Endothelial cell of umbilical vein (primary cell): ENCODE results near the gene CACNA1C. TPM values are rescaled to one million over a fixed set of nuclear protein-coding genes. Genes with fewer than 3 reads are reported as not detected.

ENCODE experiments used
- BruUV-seq: library from RNA; stranded (reverse); fragments of 400-500 nt; replicated peaks from 2 replicates; lab custom pipeline; 2021; lab: Mats Ljungman, UMichigan
- CTCF ChIA-PET: fragments of 300-600, 350-600 bp; sonication (Branson Sonifier 250); formaldehyde crosslinking; loops from one replicate; lab custom pipeline; 2021; ENCODE audit warnings: antibody characterized with exemption, inconsistent platforms; lab: Charles Lee
- POLR2A ChIA-PET: fragments of 300-600, 350-600 bp; sonication (Branson Sonifier 250); formaldehyde crosslinking; loops from one replicate; lab custom pipeline; 2021; ENCODE audit warnings: antibody characterized with exemption, inconsistent platforms; lab: Charles Lee
- DNase-seq: peaks from one replicate; pipeline ENCODE4 v3.0.0-alpha.2; 2011; ENCODE audit warnings: low read depth, low spot score
- FAIRE-seq: peaks from 2 replicates; lab custom pipeline; 2011; peaks lifted over from hg19 to GRCh38; lab: Jason Lieb, UNC
- H2AFZ ChIP-seq: 2 replicates; pipeline ENCODE4 v1.6.0; 2012; ENCODE audit warnings: low read depth, low read length, control low read depth, inconsistent platforms
- H3K27ac ChIP-seq: 2 replicates; pipeline ENCODE4 v1.5.1; 2011; ENCODE audit warnings: low read depth, mild to moderate bottlenecking, control low read depth, low read length, moderate library complexity; ENCODE audit not compliant: insufficient read depth
- H3K27me3 ChIP-seq, 2 experiments: 2 replicates each; pipeline versions ENCODE4 v1.6.0 to v1.6.1; 2011; ENCODE audit warnings: low read length in 2 of 2, mixed read lengths in 1 of 2; ENCODE audit not compliant: control insufficient read depth in 2 of 2, insufficient read depth in 2 of 2
- H3K36me3 ChIP-seq, 2 experiments: 2 replicates in 1 of 2; 3 replicates in 1 of 2; pipeline ENCODE4 v1.5.1; 2011; ENCODE audit warnings: low read length in 2 of 2, mild to moderate bottlenecking in 1 of 2, moderate library complexity in 1 of 2; ENCODE audit not compliant: control insufficient read depth in 2 of 2, insufficient read depth in 2 of 2; ENCODE audit errors: extremely low read depth in 1 of 2
- H3K4me1 ChIP-seq: 3 replicates; pipeline ENCODE4 v1.5.1; 2011; ENCODE audit warnings: mild to moderate bottlenecking, low read length; ENCODE audit not compliant: control insufficient read depth, insufficient read depth; ENCODE audit errors: extremely low read depth
- H3K4me2 ChIP-seq: 2 replicates; pipeline ENCODE4 v1.6.1; 2011; ENCODE audit warnings: low read length, control low read depth, mixed read lengths; ENCODE audit not compliant: insufficient read depth
- H3K4me3 ChIP-seq, 3 experiments: fragments of 200-600 bp in 1 of 3; sonication (generic), shearing (Covaris generic) in 1 of 3; replicated peaks in 1 of 3; 2 replicates each; pipeline ENCODE4 v1.5.1; 2011 to 2016; ENCODE audit warnings: control low read depth in 3 of 3, low read length in 3 of 3, mild to moderate bottlenecking in 2 of 3, inconsistent platforms in 1 of 3, low read depth in 1 of 3, moderate library complexity in 1 of 3; ENCODE audit not compliant: insufficient read depth in 1 of 3
- H3K79me2 ChIP-seq: 2 replicates; pipeline ENCODE4 v1.6.0; 2012; ENCODE audit warnings: low read length, inconsistent platforms; ENCODE audit not compliant: control insufficient read depth, insufficient read depth
- H3K9ac ChIP-seq: replicated peaks from 2 replicates; pipeline ENCODE3; 2011; ENCODE audit warnings: low read length, control low read depth; ENCODE audit not compliant: insufficient read depth; ENCODE audit errors: extremely low read depth
- H3K9me1 ChIP-seq: replicated peaks from 3 replicates; pipeline ENCODE4 v1.6.0; 2011; ENCODE audit warnings: mild to moderate bottlenecking, low read length; ENCODE audit not compliant: control insufficient read depth, insufficient read depth; ENCODE audit errors: extremely low read depth
- H3K9me3 ChIP-seq: replicated peaks from 2 replicates; pipeline ENCODE4 v1.5.1; 2012; ENCODE audit warnings: low read length, inconsistent platforms; ENCODE audit not compliant: control insufficient read depth, insufficient read depth
- H4K20me1 ChIP-seq: replicated peaks from 2 replicates; pipeline ENCODE3; 2011; ENCODE audit warnings: mild to moderate bottlenecking, low read length; ENCODE audit not compliant: control insufficient read depth, insufficient read depth; ENCODE audit errors: extremely low read depth
- EZH2 ChIP-seq: IDR thresholded peaks from 2 replicates; pipeline ENCODE4 v1.6.1; 2012; ENCODE audit warnings: borderline replicate concordance, low read depth, mild to moderate bottlenecking, moderate library complexity, low read length, inconsistent platforms; ENCODE audit not compliant: severe bottlenecking
- FOS ChIP-seq: IDR thresholded peaks from 2 replicates; pipeline ENCODE4 v1.6.1; 2011; ENCODE audit warnings: mild to moderate bottlenecking, low read length, moderate library complexity, borderline replicate concordance; ENCODE audit not compliant: insufficient read depth
- GATA2 ChIP-seq: IDR thresholded peaks from 2 replicates; pipeline ENCODE4 v1.7.0; 2011; ENCODE audit warnings: low read depth, mild to moderate bottlenecking, moderate library complexity, mixed read lengths, low read length; ENCODE audit not compliant: insufficient read length, insufficient read depth
- JUN ChIP-seq: IDR thresholded peaks from 2 replicates; pipeline ENCODE4 v1.6.1; 2011; ENCODE audit warnings: borderline replicate concordance, low read depth; ENCODE audit not compliant: insufficient read length, insufficient read depth
- MYC ChIP-seq: IDR thresholded peaks from one replicate; pipeline ENCODE4 v1.6.1; 2011; ENCODE audit warnings: mild to moderate bottlenecking, low read depth, low read length
- POLR2A ChIP-seq: IDR thresholded peaks from 2 replicates; pipeline ENCODE4 v1.6.1; 2012; ENCODE audit warnings: low read depth, mild to moderate bottlenecking, control low read depth, low read length
- POLR2AphosphoS5 ChIP-seq: IDR thresholded peaks from 2 replicates; pipeline ENCODE4 v1.6.1; 2012; ENCODE audit warnings: low read depth, mild to moderate bottlenecking, control low read depth, low read length, moderate library complexity; ENCODE audit not compliant: insufficient read depth
- dilution Hi-C: fragments of 300-500 bp; cut with MboI; formaldehyde crosslinking; loops from one replicate; pipeline ENCODE4 v1.15.0; 2019; ENCODE audit warnings: low sequenced_read_pairs; ENCODE audit not compliant: extremely low pct_ligation_motif_present
- intact Hi-C: fragments of 100-400 bp; cut with micrococcal nuclease; formaldehyde crosslinking; loops from one replicate; pipeline ENCODE4 v1.10.0; 2022
- polyA plus RNA-seq, 4 experiments: library from polyadenylated mRNA; depleted of rRNA in 3 of 4; stranded (reverse) in 3 of 4; unstranded in 1 of 4; fragments of >200 nt; gene quantifications; 2 replicates each; pipeline versions ENCODE4 v1.2.1 to v1.2.3, GENCODE V29; 2011 to 2012; ENCODE audit warnings: missing spikeins in 1 of 4
- total RNA-seq: library from RNA; stranded (reverse); gene quantifications from 2 replicates; pipeline ENCODE4 v1.2.3, GENCODE V29; 2021
- TF ChIP-seq, protein P1 (sequence below): IDR thresholded peaks from 2 replicates; pipeline ENCODE4 v1.6.1; 2011; ENCODE audit not compliant: insufficient read depth, insufficient read length
- TF ChIP-seq, protein P2 (sequence below), 2 donors: IDR thresholded peaks; 1 replicate in 1 of 2; 2 replicates in 1 of 2; pipeline ENCODE4 v1.5.1; 2011; ENCODE audit warnings: low read length in 2 of 2, mild to moderate bottlenecking in 2 of 2, moderate library complexity in 2 of 2, control low read depth in 1 of 2, inconsistent platforms in 1 of 2, low read depth in 1 of 2; ENCODE audit not compliant: insufficient read depth in 1 of 2; ENCODE audit errors: extremely low read depth in 1 of 2

Gene CACNA1C
- total and polyA plus RNA-seq, 2 donors (not counting 3 experiments of a cell fraction or from before 2014, with no cell fraction given) = not detected

DNA sequence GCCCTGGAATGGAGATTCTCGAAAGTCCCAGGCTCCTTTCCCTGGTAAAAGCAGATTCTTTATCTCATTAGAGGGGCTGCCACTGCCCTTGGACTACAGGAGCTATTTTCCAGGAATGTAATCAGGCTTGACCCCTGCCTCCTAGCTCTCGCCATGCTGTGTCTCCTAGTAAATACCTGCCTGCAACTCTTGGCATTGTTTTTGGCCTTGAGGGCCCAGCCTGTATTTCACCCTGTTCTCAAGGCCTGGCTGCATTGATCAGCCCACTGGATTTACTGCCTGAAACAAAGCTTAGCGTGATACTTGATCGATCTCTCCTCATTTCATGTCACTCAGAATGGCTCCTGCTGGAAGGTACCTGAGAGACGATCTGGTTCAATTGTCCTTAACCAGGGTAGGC is 273.7 kb downstream of the CACNA1C start:
- H3K79me2 ChIP-seq = no peaks in the 10 kb centered on the region
- ChIA-PET CTCF (no interaction called here), POLR2A (no interaction called here)
- no peaks in the 10 kb centered on the region for H3K4me1 ChIP-seq
- no peak overlapping the region for H3K9ac ChIP-seq
- H3K4me3 ChIP-seq = no peak overlapping the region
- H3K27me3 ChIP-seq = peaks cover 2 to 3% of the 10 kb centered on the region in 2 experiments
- H3K9me3 ChIP-seq = no peaks in the 10 kb centered on the region
- intact Hi-C loops (no loop called here), dilution Hi-C loops (no loop called here)
- DNase-seq = no peak
- FAIRE-seq = no peak
- no peaks in the 10 kb centered on the region for H4K20me1 ChIP-seq
- H2AFZ ChIP-seq = no peak overlapping the region
- no peaks in the 10 kb centered on the region for H3K9me1 ChIP-seq
- H3K36me3 ChIP-seq = no peaks in the 10 kb centered on the region
- H3K4me2 ChIP-seq = no peak overlapping the region
- no peak overlapping the region for H3K27ac ChIP-seq
- TF ChIP-seq GATA2 (no peak), POLR2A (no peak), MYC (no peak)
- TF ChIP-seq, protein P1, sequence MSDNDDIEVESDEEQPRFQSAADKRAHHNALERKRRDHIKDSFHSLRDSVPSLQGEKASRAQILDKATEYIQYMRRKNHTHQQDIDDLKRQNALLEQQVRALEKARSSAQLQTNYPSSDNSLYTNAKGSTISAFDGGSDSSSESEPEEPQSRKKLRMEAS = no peak
- BruUV-seq = no TSS peak

DNA sequence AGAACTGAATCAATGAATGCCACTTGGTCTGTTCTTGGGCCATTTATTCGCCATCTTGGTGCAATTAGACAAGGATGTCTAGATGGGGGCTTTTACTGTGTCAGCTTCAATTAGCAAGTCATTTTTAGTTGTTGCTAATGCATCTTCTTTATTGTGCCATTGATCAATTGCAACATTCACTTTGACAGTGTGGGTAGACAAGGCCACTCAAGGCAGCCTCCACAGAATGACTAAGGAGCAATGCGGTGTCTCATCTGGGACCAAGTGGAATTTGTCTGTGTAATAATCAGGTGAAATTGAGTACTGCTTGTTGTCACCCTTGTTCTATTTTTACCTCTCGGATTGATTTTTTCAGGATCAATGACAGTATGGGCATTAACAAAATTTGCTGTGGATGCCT is 275.9 kb downstream of the CACNA1C start:
- CTCF ChIA-PET = no interaction called here

More for the DNA sequence above, 275.9 kb downstream of the CACNA1C start:
- Histone ChIP-seq H3K4me2 (no peak overlapping the region), H3K9me1 (no peaks in the 10 kb centered on the region), H4K20me1 (no peaks in the 10 kb centered on the region), H3K4me1 (peaks cover 3% of the 10 kb centered on the region), H3K9ac (no peak overlapping the region), H3K27me3 (peaks cover 2 to 3% of the 10 kb centered on the region in 2 experiments), H3K4me3 (no peak overlapping the region), H3K9me3 (no peaks in the 10 kb centered on the region), H3K79me2 (no peaks in the 10 kb centered on the region), H3K36me3 (no peaks in the 10 kb centered on the region), H3K27ac (no peak overlapping the region), H2AFZ (no peak overlapping the region)
- dilution Hi-C loops = no loop called here
- intact Hi-C loops = no loop called here
- FAIRE-seq = no peak
- no TSS peak for BruUV-seq
- POLR2A ChIA-PET = no interaction called here
- no peak for DNase-seq
- no peak for TF ChIP-seq FOS
- TF ChIP-seq, protein P1 = no peak
- TF ChIP-seq GATA2 = no peak
- no peak for TF ChIP-seq MYC
- no peak for TF ChIP-seq POLR2AphosphoS5
- no peak for TF ChIP-seq EZH2
- TF ChIP-seq POLR2A = no peak
- TF ChIP-seq, protein P2, sequence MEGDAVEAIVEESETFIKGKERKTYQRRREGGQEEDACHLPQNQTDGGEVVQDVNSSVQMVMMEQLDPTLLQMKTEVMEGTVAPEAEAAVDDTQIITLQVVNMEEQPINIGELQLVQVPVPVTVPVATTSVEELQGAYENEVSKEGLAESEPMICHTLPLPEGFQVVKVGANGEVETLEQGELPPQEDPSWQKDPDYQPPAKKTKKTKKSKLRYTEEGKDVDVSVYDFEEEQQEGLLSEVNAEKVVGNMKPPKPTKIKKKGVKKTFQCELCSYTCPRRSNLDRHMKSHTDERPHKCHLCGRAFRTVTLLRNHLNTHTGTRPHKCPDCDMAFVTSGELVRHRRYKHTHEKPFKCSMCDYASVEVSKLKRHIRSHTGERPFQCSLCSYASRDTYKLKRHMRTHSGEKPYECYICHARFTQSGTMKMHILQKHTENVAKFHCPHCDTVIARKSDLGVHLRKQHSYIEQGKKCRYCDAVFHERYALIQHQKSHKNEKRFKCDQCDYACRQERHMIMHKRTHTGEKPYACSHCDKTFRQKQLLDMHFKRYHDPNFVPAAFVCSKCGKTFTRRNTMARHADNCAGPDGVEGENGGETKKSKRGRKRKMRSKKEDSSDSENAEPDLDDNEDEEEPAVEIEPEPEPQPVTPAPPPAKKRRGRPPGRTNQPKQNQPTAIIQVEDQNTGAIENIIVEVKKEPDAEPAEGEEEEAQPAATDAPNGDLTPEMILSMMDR (IDR thresholded peaks at IDR 0.05; ENCODE audit: extremely low read depth in 1 of 2, insufficient read depth in 1 of 2, low read depth in 1 of 2, low read length in 2 of 2) = no peak
- no peak for TF ChIP-seq JUN
